Fibroblast of skin of scalp (primary cell): ENCODE results near the gene FSTL5.

Experiments used
- DNase-seq: peaks from one replicate; pipeline ENCODE4 v3.0.0-alpha.2; 2013

FSTL5 gene

GRCh38 chr4:161936625-161937550, 226.9 kb downstream of the FSTL5 start:
- DNase-seq = peak; percentile 88

GRCh38 chr4:161931089-161931488, 232.7 kb downstream of the FSTL5 start:
- DNase-seq = no peak

GRCh38 chr4:161929956-161930355, 233.8 kb downstream of the FSTL5 start:
- peak; percentile 7 for DNase-seq

- DNase-seq = no peak
These were observed 237.6 kb downstream of the FSTL5 start for GRCh38 chr4:161926033-161926828.

- DNase-seq = no peak
These were observed 243.3 kb downstream of the FSTL5 start for GRCh38 chr4:161920304-161921052.

GRCh38 chr4:161919442-161920220, 244.2 kb downstream of the FSTL5 start:
- no peak for DNase-seq

GRCh38 chr4:161916035-161916434, 247.8 kb downstream of the FSTL5 start:
- DNase-seq = no peak

- DNase-seq = peak; percentile 29
These were observed 256.2 kb downstream of the FSTL5 start for GRCh38 chr4:161907590-161907955.

- no peak for DNase-seq
These were observed 256.8 kb downstream of the FSTL5 start for GRCh38 chr4:161906836-161907589.

GRCh38 chr4:161900110-161900509, 263.7 kb downstream of the FSTL5 start:
- no peak for DNase-seq

- no peak for DNase-seq
These were observed 269.2 kb downstream of the FSTL5 start for GRCh38 chr4:161894493-161895167.

GRCh38 chr4:161894014-161894413, 269.8 kb downstream of the FSTL5 start:
- no peak for DNase-seq

GRCh38 chr4:161893566-161893965, 270.2 kb downstream of the FSTL5 start:
- DNase-seq = no peak

- DNase-seq = no peak
These were observed 270.8 kb downstream of the FSTL5 start for GRCh38 chr4:161892951-161893350.

GRCh38 chr4:161883157-161883556, 280.6 kb downstream of the FSTL5 start:
- DNase-seq = no peak

GRCh38 chr4:161881370-161881769, 282.4 kb downstream of the FSTL5 start:
- no peak for DNase-seq

GRCh38 chr4:161869511-161869910, 294.3 kb downstream of the FSTL5 start:
- no peak for DNase-seq

GRCh38 chr4:161856711-161857326, 307.0 kb downstream of the FSTL5 start:
- peak; percentile 1 for DNase-seq

GRCh38 chr4:161850631-161851030, 313.2 kb downstream of the FSTL5 start:
- DNase-seq = no peak

- DNase-seq = no peak
These were observed 322.0 kb downstream of the FSTL5 start for GRCh38 chr4:161841759-161842158.
